HG02642 (cell line): ENCODE measurements around the gene LRRC2.

ENCODE experiments used
- ATAC-seq: cut with Tn5 transposase; IDR thresholded peaks from one replicate; pipeline ENCODE4 v1.9.1; 2021; ENCODE audit warnings: mild to moderate bottlenecking; ENCODE audit not compliant: unreplicated experiment, poor library complexity

The LRRC2 gene

DNA sequence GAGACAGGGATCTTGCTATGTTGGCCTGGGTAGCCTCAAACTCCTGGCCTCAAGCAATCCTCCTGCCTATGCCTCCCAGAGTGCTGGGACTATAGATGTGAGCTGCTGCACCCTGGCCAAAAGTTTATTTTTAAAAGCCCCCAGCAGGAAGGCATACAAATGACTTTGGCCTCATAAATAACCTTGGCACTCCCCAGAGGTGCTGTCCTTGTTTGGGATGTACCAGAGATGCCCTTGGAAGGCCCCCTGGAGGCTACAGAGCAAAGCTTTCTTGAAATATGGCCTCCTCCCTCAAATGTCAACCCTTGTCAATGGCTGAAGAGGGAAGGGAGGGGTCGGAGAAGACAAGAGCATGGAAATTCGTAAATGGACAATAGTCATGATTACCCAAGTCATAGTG, 82.3 kb downstream of the LRRC2 start:
- ATAC-seq, result no peak

DNA sequence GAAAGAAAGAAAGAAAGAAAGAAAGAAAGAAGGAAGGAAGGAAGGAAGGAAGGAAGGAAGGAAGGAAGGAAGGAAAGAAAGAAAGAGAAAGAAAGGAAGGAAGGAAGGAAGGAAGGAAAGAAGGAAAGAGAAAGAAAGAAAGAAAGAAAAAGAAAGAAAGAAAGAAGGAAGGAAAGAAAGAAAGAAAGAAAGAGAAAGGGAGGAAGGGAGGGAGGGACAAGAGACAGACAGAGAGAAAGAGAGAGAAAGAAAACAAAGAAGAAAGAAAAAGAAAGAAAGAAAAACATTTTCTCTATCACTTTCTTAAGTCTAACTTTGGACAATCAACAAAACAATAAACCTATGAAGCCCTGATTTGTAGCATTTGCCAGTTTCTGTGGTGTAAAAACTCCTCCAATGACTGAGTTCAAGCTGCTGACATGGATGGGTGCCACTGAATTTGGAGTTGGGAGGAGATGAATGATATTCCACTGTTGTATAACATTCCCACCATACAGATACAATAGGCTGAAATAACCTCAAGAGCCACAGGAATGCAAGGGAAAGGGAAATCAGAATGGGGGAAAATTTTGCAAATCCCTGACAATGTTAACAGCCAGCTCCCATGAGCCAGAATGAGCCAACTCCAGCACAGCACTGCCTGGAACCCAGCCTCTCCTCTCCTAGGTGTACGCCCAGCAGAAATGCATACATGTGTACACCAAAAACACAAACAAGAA, 83.3 kb downstream of the LRRC2 start:
- no peak for ATAC-seq

DNA sequence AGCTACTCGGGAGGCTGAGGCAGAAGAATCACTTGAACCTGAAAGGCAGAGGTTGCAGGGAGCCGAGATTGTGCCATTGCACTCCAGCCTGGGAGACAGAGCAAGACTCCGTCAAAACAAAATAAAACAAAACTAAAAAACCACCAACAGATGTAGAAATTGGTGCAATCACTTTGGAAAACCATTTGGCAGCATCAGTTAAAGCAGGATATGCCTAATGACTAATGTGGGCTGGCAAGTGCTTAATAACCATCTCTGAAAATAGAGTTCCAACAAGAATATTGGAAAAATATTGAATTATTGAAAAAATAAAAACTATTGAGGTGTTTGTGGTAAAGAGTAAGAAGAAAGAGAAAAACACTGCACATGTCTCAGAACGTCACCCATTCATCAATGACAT, 84.5 kb downstream of the LRRC2 start:
- no peak for ATAC-seq

DNA sequence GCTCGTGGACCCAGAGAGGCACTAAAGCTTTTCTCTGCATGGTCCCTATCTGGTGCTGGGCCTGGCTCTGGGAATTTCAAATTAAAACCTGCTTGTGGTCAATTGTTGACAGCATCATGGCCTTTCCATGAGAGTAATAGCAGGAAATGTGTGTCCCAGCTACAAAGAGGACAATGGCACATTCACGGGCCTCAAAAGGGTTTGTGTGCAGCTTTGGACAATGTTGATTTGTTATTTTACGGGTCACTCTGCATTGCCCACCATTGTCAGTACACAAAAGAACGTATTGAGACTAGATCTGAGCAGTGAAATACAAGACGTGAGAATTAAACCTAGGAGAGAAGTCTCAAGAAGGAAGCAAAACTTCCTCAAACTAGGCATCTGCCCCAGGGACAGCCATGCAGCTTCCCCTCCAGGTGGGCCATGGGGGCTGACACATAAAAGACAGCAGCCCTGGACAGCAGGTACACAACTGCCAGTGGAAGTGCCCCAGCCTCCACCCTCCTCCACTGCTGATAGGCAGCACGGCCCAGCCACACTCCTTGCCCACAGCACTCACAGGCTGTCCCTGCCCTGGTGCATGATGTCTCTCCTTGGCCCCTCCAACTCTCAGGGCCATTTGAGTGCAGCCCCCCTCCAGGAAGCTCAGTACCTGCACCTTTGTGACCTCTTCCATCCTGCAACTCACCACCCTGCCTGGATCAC, 85.5 kb downstream of the LRRC2 start:
- ATAC-seq, result no peak

DNA sequence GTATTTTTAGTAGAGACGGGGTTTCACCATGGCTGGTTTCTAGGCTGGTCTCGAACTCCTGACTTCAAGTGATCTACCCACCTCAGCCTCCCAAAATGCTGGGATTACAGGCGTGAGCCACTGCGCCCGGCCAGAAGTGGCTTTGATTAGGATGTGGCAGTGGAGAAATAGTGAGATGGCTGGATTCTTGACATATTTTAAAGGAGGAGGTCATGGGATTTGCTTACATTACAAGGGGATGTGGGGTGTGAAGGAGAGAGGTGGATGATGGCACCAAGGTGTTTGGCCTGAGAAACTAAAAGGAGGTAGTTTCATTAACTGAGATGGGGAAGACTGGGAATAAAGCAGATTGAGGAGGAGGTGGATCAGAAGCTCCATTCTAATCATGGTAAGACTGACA, 86.4 kb downstream of the LRRC2 start:
- no peak for ATAC-seq

DNA sequence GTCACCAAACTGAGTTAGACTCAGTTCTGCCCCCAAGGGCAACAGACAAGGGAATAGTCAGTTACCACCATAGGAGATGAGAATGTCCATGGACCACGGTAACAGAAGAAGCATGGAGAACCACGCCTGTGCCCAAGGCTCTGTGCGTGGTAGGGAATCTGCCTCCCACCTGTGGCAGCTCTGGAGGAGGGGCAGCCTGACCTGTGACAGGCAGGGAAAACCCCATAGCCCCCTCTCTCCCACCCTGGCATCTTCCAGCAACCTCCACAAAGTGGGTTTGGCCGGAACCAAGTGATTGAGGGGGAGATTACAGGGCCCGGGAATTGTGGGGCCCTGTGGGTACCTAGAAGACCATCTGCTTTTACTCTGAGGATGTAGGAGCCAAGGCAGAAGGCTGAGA, 87.1 kb downstream of the LRRC2 start:
- ATAC-seq, result no peak

DNA sequence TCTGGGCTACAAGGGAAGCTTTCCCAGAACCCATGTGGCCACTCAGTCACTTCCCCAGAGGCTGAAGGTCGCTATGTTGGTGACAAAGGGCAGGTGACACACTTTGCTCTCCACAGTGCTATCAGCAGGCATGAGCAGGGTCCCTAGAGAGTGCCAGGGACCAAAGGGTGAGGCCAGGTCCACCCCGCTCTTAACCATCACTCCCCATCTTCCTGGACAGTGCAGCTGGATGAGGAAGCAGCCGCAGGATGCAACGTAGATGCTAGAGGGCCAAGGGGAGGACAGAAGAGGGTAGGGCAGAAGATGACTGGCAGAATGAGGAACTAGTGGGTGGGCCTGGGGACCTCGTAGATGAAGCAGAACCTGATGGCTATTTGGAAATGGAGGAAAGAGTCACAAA, 87.8 kb downstream of the LRRC2 start:
- no peak for ATAC-seq

DNA sequence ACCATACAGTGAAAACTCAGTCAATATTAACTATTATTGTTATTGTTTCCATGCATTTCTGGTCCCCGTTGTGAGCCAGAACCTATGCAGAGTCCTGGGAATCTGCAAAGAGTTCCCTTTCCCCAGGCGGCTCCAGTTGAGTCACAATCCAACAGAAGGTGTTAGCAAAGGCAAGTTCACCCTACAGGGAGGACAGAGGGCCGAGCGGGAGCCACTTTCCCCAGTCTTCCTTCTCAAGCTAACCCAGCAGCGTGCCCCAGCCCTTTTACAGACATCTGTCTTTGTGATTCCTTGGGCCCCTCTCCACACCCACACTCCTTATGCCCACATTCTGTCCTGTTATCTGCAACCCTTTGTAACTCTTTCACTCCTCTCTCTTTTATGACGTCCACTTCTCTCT, 88.3 kb downstream of the LRRC2 start:
- no peak for ATAC-seq

DNA sequence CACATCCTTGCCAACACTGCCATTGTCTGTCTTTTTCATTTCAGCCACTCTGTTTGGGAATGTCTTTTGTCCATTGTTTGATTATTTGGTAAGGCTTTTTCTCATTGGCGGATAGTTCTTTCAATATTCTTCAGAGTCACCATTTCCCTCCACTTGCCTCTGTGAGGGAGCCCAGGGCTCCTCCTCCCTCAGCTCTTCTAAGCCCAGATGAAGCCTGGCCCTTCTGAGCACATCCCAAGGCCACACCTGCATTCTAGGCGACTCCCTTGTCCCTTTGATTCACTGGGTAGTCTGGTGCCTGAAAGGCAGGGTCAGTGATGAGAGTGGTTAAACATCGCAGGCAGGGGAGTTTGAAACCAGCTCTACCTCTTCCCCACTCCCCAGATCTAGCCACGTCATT, 89.0 kb downstream of the LRRC2 start:
- ATAC-seq, result no peak

DNA sequence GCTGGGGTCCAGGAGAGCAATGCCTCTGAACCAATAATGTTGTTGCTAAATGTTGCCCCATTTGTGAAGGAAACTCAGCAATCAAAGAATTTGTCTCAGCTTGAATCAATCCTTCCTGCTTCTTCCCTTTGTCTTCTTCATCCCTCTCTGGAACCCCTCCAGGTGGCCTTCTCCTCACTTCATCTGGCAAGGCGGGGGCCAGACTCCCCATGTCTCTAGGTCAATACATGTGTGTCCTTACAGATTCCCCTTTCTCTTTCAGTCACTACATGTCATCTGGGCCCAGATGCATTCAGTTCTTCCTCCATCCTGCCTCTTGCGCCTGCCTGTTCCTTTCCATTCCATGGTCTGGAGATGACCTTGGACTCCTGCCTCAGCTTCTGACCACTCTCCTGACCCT, 93.4 kb downstream of the LRRC2 start:
- ATAC-seq, result no peak

DNA sequence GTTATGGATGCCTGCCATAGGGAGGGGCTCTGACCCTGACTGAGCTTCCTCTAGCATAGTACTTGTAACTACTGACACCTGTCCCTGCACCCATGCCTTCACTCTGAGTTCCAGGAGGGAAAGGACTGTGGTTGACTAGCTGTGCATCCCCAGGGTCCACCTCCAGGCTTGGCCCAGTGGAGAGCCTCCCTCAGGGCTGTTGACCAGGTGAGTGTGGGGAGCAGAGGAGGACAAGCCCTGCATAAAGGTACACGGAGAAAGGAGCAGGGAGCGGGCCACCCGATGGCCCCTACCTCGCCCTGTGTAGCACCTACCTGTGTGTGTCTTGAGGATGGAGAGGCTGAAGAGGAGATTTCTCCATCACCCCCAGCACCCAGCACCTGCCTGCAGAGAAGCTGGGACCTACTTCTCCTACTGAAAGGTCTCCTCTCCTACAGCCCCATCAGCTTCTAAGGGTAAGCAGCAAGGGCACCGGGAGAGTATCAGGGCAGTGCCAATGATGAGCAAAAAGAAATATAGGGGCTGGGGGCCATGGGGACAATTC, 94.7 kb downstream of the LRRC2 start:
- no peak for ATAC-seq

DNA sequence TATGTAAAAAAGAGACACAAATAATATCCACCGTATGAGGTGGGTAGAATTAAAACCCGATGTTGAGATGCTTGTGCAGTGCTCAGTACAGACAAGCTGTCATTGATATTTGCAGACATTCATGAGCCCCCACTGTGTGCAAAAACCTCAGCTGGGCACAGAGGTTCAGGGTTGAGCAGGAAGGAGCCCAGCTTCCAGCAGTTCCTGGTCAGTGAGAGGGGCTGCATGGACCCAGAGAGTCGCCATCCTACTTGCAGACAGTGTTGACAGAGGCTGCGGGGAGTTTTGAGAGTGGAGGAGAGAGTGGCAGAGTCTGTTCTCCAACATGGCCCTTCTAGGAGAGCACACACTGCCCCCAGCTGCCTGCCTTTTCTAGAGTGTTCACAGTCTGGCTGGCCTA, 95.3 kb downstream of the LRRC2 start:
- no peak for ATAC-seq

DNA sequence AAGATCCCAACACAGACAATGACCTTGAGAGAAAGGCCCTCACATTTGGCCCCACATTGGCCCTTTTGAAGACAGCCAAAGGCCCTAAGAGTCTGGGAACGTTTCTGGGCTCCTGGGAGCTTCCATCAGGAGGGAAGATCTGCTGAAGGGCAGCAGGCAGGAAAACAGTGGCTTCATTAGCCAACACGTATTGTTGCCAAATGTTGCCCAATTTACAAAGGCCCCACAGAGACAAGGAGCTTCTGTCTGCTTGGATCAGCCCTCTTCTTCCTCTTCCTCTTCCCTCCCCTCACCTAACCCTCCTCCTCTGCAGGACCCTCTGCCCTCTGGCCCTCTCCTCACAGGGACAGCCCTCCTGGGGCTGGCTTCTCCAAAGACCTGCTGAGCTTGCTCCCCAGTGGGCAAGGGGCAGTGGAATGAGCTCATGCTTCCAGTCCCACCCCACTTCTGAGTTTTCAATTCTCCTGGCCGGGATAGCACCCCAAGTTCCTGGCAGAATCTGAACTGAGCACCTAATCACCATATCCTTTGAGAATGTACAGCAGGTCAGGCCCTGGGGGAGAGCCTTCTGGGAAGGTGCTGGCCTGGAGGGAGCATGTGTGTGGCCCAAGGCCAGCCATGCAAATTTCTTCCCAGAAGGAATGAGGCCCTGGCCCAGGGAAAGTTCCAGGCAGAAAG, 96.3 kb downstream of the LRRC2 start:
- ATAC-seq, result no peak

DNA sequence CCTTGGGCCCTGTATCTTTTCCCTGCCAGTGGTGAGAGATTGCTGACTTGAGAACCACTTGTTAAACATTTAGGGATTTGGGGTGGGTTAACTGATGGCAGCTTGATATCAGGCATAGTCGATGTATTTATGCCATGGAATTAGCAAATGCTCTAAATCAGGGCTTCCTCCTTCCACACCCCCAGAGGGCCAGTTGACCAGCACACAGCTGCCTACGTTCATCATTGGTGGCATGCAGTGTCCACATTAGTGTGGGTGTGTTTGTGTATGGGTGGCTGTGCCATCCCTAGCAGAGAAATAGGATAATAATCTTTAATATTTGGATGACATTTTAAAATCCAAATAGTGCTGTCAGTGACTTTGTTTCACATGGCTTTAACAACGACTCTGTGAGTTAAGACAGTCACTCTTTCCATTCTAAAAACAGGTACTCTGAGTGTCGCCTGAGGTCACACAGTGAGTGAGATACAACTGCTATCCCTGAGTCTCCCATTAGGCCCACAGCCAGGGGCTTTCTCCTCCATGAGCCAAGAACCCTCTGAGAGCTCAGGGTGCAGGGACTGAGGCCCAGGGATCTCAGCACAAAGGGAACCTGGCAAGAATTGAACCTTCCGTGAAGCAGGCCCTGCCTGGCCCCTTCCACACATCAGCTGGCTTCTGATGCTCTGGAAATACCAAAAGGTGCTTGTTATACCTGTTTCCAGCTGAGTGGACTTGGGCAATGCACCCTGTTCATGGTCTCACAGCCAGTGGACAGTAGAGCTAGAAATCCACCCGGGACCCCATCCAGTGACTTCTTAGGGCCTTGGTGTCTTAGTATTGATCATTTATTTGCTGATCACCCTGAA, 97.1 kb downstream of the LRRC2 start:
- ATAC-seq, result no peak

DNA sequence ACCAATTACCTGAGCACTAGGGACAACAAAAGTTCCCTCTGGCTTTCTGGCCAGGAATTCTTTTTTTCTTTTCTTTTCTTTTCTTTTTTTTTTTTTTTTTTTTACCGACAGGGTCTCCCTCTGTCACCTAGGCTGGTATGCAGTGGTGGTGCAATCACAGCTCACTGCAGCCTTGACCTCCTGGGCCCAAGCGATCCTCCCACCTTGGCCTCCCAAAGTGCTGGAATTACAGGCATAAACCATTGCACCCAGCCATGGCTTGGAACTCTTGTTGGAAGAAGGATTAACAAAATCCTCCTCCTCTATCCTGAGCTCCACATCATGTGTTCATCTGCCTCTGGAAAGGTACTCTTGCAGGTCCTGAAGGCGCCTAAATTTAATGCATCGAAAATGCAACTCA, 98.5 kb downstream of the LRRC2 start:
- ATAC-seq, result no peak

DNA sequence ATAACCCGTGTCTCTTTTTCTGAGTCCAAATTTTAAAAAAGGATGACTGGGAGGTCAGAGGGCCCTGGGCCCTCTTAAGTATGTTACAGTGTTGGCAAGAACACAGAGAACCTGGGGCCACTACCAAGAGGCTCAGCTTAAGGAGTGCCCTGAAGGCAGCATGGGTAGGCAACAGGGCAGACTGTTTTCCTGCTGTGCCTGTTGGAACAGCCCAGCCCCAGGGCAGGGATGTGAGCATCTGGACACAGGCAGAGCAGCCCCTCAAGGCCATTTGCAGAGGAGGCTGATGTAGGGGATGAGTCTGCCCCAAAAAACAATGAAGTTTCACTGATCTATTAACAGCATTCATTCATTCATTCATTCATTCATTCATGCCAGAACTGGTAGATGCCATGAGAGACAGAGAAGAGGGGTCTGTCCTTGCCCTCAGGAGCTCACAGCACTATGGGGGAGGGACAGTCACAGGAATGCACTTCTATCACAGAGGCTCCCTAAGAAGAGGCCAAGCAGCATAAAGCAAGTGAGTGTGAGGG, 99.2 kb downstream of the LRRC2 start:
- ATAC-seq, result no peak

DNA sequence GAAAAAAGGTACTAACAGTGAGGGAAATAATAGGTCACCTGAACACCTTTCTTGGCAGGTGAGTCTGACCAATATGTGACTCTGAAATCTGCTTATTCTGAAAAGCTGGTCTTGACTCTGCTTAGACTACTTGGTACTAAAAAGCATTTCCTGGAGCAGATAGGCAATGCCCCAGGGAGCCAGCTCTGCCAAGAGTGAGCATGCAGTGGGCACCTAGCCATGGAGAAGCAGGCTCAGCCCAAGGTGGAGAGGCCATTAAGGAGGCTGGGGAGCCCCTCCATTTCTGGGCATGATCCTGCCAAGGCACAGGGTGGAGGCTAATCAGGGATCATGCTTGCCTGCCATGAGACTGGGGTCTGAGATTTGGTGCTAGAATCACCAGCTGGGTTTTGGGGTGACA, 99.8 kb downstream of the LRRC2 start:
- no peak for ATAC-seq
